ENCODE data around the gene ZNF263.

- TF ChIP-seq CTCF (IDR thresholded peaks at IDR 0.05) = no peak
- no peak for TF ChIP-seq EZH2 (IDR thresholded peaks at IDR 0.05; ENCODE audit: borderline replicate concordance, insufficient read depth, low read depth, low read length, poor library complexity, severe bottlenecking)
Measured at GRCh38 chr16:3234857-3235561, 48.3 kb upstream of the ZNF263 start, which contains the start of gene ZNF200.
